ENCODE measurements around the gene SUCNR1. TPM values are rescaled to one million over a fixed set of nuclear protein-coding genes. Genes with fewer than 3 reads are reported as not detected.

Gene SUCNR1
- total RNA-seq, 4 donors from 2014 or later, result 0.60 to 0.87 (median 0.84) TPM; not detected in 1

- H3K36me3 ChIP-seq, result no peaks in the 10 kb centered on the region
- TF ChIP-seq POLR2A (IDR thresholded peaks at IDR 0.05) (no peak), EP300 (IDR thresholded peaks at IDR 0.05) (no peak), CTCF (IDR thresholded peaks at IDR 0.05) (no peak)
- 64 to 67% methylated on average over 4 of the region's 4 CpGs for WGBS, 2 donors
- H3K27ac ChIP-seq, result no peak overlapping the region
- H3K4me1 ChIP-seq, result no peaks in the 10 kb centered on the region
- no peaks in the 10 kb centered on the region for H3K27me3 ChIP-seq
- no peaks in the 10 kb centered on the region for H3K9me3 ChIP-seq
- no peak for DNase-seq (ENCODE audit: low spot score in 2 of 2)
- no peak overlapping the region for H3K4me3 ChIP-seq
These were observed 17.3 kb downstream of the SUCNR1 start for GRCh38 chr3:151890721-151891141.

DNA sequence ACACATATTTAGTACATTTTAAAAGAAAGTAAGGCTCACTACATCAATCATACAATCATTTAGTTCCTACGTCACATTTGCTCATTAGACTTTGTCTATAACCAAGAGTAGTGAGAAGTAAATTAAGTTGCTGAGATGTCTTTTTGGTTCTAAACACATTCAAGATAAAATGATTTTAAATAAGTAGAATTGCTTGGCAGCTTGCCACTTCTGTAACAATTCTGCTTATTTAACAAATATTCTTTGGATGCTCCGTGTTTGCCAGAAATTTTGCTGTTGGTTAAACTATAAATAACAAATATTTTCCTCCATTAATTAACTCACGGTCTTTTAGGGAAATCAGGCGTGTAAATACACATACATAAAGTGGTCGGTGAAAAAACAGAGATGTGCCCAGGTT lies 18.3 kb downstream of the SUCNR1 start:
- Histone ChIP-seq H3K9me3 (no peaks in the 10 kb centered on the region), H3K27me3 (no peaks in the 10 kb centered on the region), H3K27ac (no peak overlapping the region), H3K4me3 (no peak overlapping the region), H3K36me3 (no peaks in the 10 kb centered on the region), H3K4me1 (peaks cover 0 to 5% (median 0%) of the 10 kb centered on the region in 4 donors)
- WGBS, 2 donors, result 48 to 56% methylated on average over 5 of the region's 5 CpGs
- no peak for DNase-seq (ENCODE audit: low spot score in 2 of 2)
- TF ChIP-seq EP300 (IDR thresholded peaks at IDR 0.05) (no peak), CTCF (IDR thresholded peaks at IDR 0.05) (no peak), POLR2A (IDR thresholded peaks at IDR 0.05) (no peak)

- H3K27ac ChIP-seq, result no peak overlapping the region
- peaks cover 0 to 5% (median 0%) of the 10 kb centered on the region in 4 donors for H3K4me1 ChIP-seq
- no peaks in the 10 kb centered on the region for H3K36me3 ChIP-seq
- no peaks in the 10 kb centered on the region for H3K9me3 ChIP-seq
- no peak overlapping the region for H3K4me3 ChIP-seq
- no peak for DNase-seq (ENCODE audit: low spot score in 2 of 2)
- no peaks in the 10 kb centered on the region for H3K27me3 ChIP-seq
- no peak for TF ChIP-seq EP300 (IDR thresholded peaks at IDR 0.05)
- no peak for TF ChIP-seq CTCF (IDR thresholded peaks at IDR 0.05)
- TF ChIP-seq POLR2A (IDR thresholded peaks at IDR 0.05), result no peak
These were observed 20.8 kb downstream of the SUCNR1 start for GRCh38 chr3:151894219-151894618.

DNA sequence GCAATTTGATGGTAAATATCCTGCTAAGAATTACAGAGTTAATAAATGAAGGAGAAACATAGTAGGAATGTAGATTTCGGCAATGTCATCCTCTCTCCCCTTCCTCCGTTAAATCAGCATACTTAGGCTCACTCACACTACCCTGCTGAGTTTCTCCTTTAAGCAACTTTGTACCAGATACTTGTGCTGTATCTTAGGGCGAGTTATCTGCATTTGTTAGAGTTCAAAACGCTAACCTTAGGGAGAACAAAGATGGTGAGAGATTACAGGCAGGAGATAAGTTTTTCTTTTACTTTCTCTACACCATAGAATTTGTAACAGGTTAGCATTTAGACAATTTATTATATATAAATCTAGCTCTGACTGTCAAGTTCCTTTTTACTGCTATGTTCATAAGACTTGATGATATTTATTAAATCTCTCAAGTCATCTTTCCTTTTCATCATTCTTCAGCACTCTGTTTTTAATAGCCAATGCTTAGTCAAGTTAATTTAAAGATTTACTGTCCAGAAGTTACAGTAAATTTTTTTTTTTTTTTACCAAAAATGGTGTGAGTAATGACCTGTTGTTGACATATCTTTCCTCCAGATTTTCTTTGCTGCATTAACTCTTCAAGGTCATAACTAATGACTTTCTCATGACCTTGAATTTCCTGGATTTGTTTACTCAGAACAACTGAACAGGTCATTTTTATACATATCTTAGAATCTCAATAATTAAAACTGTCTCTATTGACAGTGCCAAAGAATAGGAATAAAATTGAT lies 22.2 kb downstream of the SUCNR1 start:
- 41 to 49% methylated on average over 4 of the region's 4 CpGs for WGBS, 2 donors
- DNase-seq (ENCODE audit: low spot score in 2 of 2), result no peak
- no peaks in the 10 kb centered on the region for H3K36me3 ChIP-seq

More for the DNA sequence above, 22.2 kb downstream of the SUCNR1 start:
- Histone ChIP-seq H3K4me1 (peaks cover 0 to 7% (median 0%) of the 10 kb centered on the region in 4 donors), H3K4me3 (no peak overlapping the region), H3K9me3 (no peaks in the 10 kb centered on the region), H3K27me3 (no peaks in the 10 kb centered on the region), H3K27ac (no peak overlapping the region)
- TF ChIP-seq CTCF (IDR thresholded peaks at IDR 0.05), result no peak
- TF ChIP-seq EP300 (IDR thresholded peaks at IDR 0.05), result no peak
- TF ChIP-seq POLR2A (IDR thresholded peaks at IDR 0.05), result no peak
